ENCODE results near the gene C6orf47. TPM values are rescaled to one million over a fixed set of nuclear protein-coding genes. Genes with fewer than 3 reads are reported as not detected.

C6orf47 gene
- polyA plus RNA-seq, 2 of the 4 experiments (the other 2 are of a cell fraction), result 6.0 to 13.6 TPM

- under 1% methylated on average over 38 of the region's 54 CpGs for WGBS (ENCODE audit: missing lambda C conversion rate)
- CTCF ChIA-PET, result interaction anchor here (0.7 to 3.1 kb wide), 6 partner anchors 9 to 187 kb away, joined by 3 to 9 read pairs (median 4); no protein-coding TSS in a partner anchor
- no peak for FAIRE-seq
- no peak for TF ChIP-seq SMC3 (IDR thresholded peaks at IDR 0.05)
- no peak for TF ChIP-seq ATOH8 (CRISPR knock-in tag; IDR thresholded peaks at IDR 0.05; ENCODE audit: low read depth)
- TF ChIP-seq BCL3 (IDR thresholded peaks at IDR 0.05), result peak; percentile 86; the same call in 2 of the 3 replicates
- TF ChIP-seq JUNB (IDR thresholded peaks at IDR 0.05), result no peak
- TF ChIP-seq RAD21 (conservative IDR thresholded peaks at IDR 0.05 in 1 of 2, IDR thresholded peaks at IDR 0.05 in 1 of 2), result no peak
- no peak for TF ChIP-seq CBX2 (IDR thresholded peaks at IDR 0.05; ENCODE audit: borderline replicate concordance, low read depth)
- no peak for TF ChIP-seq POLR2AphosphoS2 (conservative IDR thresholded peaks at IDR 0.05; ENCODE audit: low read length)
- no peak for TF ChIP-seq ZSCAN20 (CRISPR knock-in tag; IDR thresholded peaks at IDR 0.05)
- TF ChIP-seq HMGXB4 (CRISPR knock-in tag; IDR thresholded peaks at IDR 0.05; ENCODE audit: borderline replicate concordance), result no peak
- peak; percentile 80 for TF ChIP-seq POLR2A (IDR thresholded peaks at IDR 0.05; ENCODE audit: low read length)
- TF ChIP-seq SREBF2 (IDR thresholded peaks at IDR 0.05), result no peak
- no peak for TF ChIP-seq FOSL2 (IDR thresholded peaks at IDR 0.05)
- TF ChIP-seq FOSL2 (CRISPR knock-in tag; IDR thresholded peaks at IDR 0.05), result no peak
- TF ChIP-seq REST (IDR thresholded peaks at IDR 0.05), result no peak
- TF ChIP-seq NR3C1 (IDR thresholded peaks at IDR 0.05), result no peak
- TF ChIP-seq PHF8 (IDR thresholded peaks at IDR 0.05; ENCODE audit: borderline replicate concordance, low read depth), result peak; percentile 96
- no peak for TF ChIP-seq MAFK (IDR thresholded peaks at IDR 0.05; ENCODE audit: partially characterized antibody)
- peak; percentile 46; the same call in 1 of the 2 replicates for TF ChIP-seq GATA3 (IDR thresholded peaks at IDR 0.05; ENCODE audit: borderline replicate concordance)
- no peak for TF ChIP-seq EP300 (IDR thresholded peaks at IDR 0.05)
- no peak for TF ChIP-seq ELK1 (IDR thresholded peaks at IDR 0.05; ENCODE audit: low read depth, low read length)
- TF ChIP-seq ESRRA (IDR thresholded peaks at IDR 0.05; ENCODE audit: borderline replicate concordance, low read length), result no peak
- no peak for TF ChIP-seq E2F6 (IDR thresholded peaks at IDR 0.05; ENCODE audit: borderline replicate concordance, low read depth)
- no peak for TF ChIP-seq ZC3H11A (IDR thresholded peaks at IDR 0.05)
- TF ChIP-seq ZFP36 (IDR thresholded peaks at IDR 0.05; ENCODE audit: borderline replicate concordance, partially characterized antibody), result no peak
- TF ChIP-seq ZNF302 (CRISPR knock-in tag; IDR thresholded peaks at IDR 0.05), result no peak
- no peak for TF ChIP-seq HOXB5 (CRISPR knock-in tag; IDR thresholded peaks at IDR 0.05)
- TF ChIP-seq JUN (IDR thresholded peaks at IDR 0.05), result peak; percentile 43 to 73; a peak in 3 of 5 replicates
- TF ChIP-seq CHD4 (IDR thresholded peaks at IDR 0.05; ENCODE audit: borderline replicate concordance), result no peak
- TF ChIP-seq MYC (IDR thresholded peaks at IDR 0.05; ENCODE audit: borderline replicate concordance, low read length), result no peak
- no peak for TF ChIP-seq NFE2L2 (conservative IDR thresholded peaks at IDR 0.05; ENCODE audit: low read length)
- TF ChIP-seq HDAC2 (IDR thresholded peaks at IDR 0.05), result no peak
Observed at GRCh38 chr6:31702819-31703716, 42.5 kb upstream of the C6orf47 start, which contains the start of gene ABHD16A. TSS of gene ABHD16A (minus strand) at chr6:31703324. CDS start at chr6:31703281, 43 bp downstream.

More at GRCh38 chr6:31702819-31703716, 42.5 kb upstream of the C6orf47 start, which contains the start of gene ABHD16A:
- peaks cover 13% of the 10 kb centered on the region; the same call in 2 of the 3 replicates for H3K4me1 ChIP-seq
- peak within 1 kb of the TSS; percentile 81 for H3K4me2 ChIP-seq
- POLR2A ChIA-PET, result interaction anchor here (0.5 to 1.6 kb wide), 9 partner anchors 22 to 398 kb away, joined by 3 to 7 read pairs (median 4); partner anchors contain the start of genes DDAH2, HSPA1B, MSH5 and NEU1
- no peaks in the 10 kb centered on the region for H3K9me3 ChIP-seq
- H3K27ac ChIP-seq, result peak within 1 kb of the TSS; percentile 84 to 92
- H3K4me3 ChIP-seq, result peak within 1 kb of the TSS; percentile 72
- DNase-seq (ENCODE audit: low read depth in 1 of 2, low spot score in 1 of 2) (peak; percentile 97), ATAC-seq (peak; percentile 97 to 98)

All from A549 (cell line).